ENCODE measurements around the gene SRPRB. TPM values are rescaled to one million over a fixed set of nuclear protein-coding genes. Genes with fewer than 3 reads are reported as not detected.

SRPRB gene
- polyA plus RNA-seq, 2 of the 4 experiments (the other 2 are of a cell fraction): 41.9 to 64.6 TPM

GRCh38 chr3:133783762-133784161, 21.9 kb upstream of the SRPRB start:
- FAIRE-seq (no peak), ATAC-seq (no peak), DNase-seq (ENCODE audit: low read depth in 1 of 2, low spot score in 1 of 2) (no peak)
- H3K4me1 ChIP-seq: no peaks in the 10 kb centered on the region
- no peak overlapping the region for H3K4me3 ChIP-seq
- no peak overlapping the region for H3K4me2 ChIP-seq
- WGBS (ENCODE audit: missing lambda C conversion rate): 88% methylated on average over 29 of the region's 32 CpGs
- no peaks in the 10 kb centered on the region for H3K9me3 ChIP-seq
- no peak overlapping the region for H3K27ac ChIP-seq
- CTCF ChIA-PET: no interaction called here
- no peak for TF ChIP-seq CBX2 (IDR thresholded peaks at IDR 0.05; ENCODE audit: borderline replicate concordance, low read depth)
- no peak for TF ChIP-seq ZSCAN20 (CRISPR knock-in tag; IDR thresholded peaks at IDR 0.05)
- no peak for TF ChIP-seq NPAS2 (CRISPR knock-in tag; IDR thresholded peaks at IDR 0.05; ENCODE audit: borderline replicate concordance)
- no peak for TF ChIP-seq RNF2 (IDR thresholded peaks at IDR 0.05; ENCODE audit: borderline replicate concordance, low read depth)
- TF ChIP-seq CHD4 (IDR thresholded peaks at IDR 0.05; ENCODE audit: borderline replicate concordance): no peak
- no peak for TF ChIP-seq HOXA7 (CRISPR knock-in tag; IDR thresholded peaks at IDR 0.05)
- no peak for TF ChIP-seq POLR2AphosphoS2 (conservative IDR thresholded peaks at IDR 0.05; ENCODE audit: low read length)
- no peak for TF ChIP-seq JUN (IDR thresholded peaks at IDR 0.05)
- no peak for TF ChIP-seq BCL3 (IDR thresholded peaks at IDR 0.05)
- no peak for TF ChIP-seq TP53 (CRISPR knock-in tag; IDR thresholded peaks at IDR 0.05)
- POLR2A ChIA-PET: no interaction called here

GRCh38 chr3:133788024-133788423, 17.6 kb upstream of the SRPRB start:
- ATAC-seq (no peak), FAIRE-seq (no peak), DNase-seq (ENCODE audit: low read depth in 1 of 2, low spot score in 1 of 2) (no peak)
- no peak for TF ChIP-seq HDAC2 (IDR thresholded peaks at IDR 0.05)
- TF ChIP-seq ZFP36 (IDR thresholded peaks at IDR 0.05; ENCODE audit: borderline replicate concordance, partially characterized antibody): no peak
- TF ChIP-seq HOXA7 (CRISPR knock-in tag; IDR thresholded peaks at IDR 0.05): no peak
- TF ChIP-seq CHD4 (IDR thresholded peaks at IDR 0.05; ENCODE audit: borderline replicate concordance): no peak
- no peak for TF ChIP-seq EHF (CRISPR knock-in tag; IDR thresholded peaks at IDR 0.05)
- no peak for TF ChIP-seq ELK1 (IDR thresholded peaks at IDR 0.05; ENCODE audit: low read depth, low read length)
- TF ChIP-seq JUNB (IDR thresholded peaks at IDR 0.05): no peak
- TF ChIP-seq ZNF302 (CRISPR knock-in tag; IDR thresholded peaks at IDR 0.05): no peak
- TF ChIP-seq CTCF (IDR thresholded peaks at IDR 0.05): no peak
- TF ChIP-seq RCOR1 (IDR thresholded peaks at IDR 0.05; ENCODE audit: low read depth, low read length): no peak
- no peak for TF ChIP-seq POLR2A (IDR thresholded peaks at IDR 0.05; ENCODE audit: low read length)
- no peak for TF ChIP-seq MAZ (IDR thresholded peaks at IDR 0.05; ENCODE audit: borderline replicate concordance, low read depth, low read length)
- TF ChIP-seq FOXS1 (CRISPR knock-in tag; IDR thresholded peaks at IDR 0.05): no peak
- TF ChIP-seq MAX (IDR thresholded peaks at IDR 0.05): no peak
- Histone ChIP-seq H3K27ac (no peak overlapping the region), H3K4me2 (no peak overlapping the region), H3K9me3 (peaks cover 17% of the 10 kb centered on the region), H3K4me1 (no peaks in the 10 kb centered on the region), H3K4me3 (no peak overlapping the region)
- ChIA-PET POLR2A (no interaction called here), CTCF (no interaction called here)
- WGBS (ENCODE audit: missing lambda C conversion rate): 38% methylated on average over 2 of the region's 2 CpGs

Data from A549 (cell line).